GM19372 (cell line): ENCODE measurements around the gene RAD52.

Experiments used
- ATAC-seq: cut with Tn5 transposase; IDR thresholded peaks from one replicate; pipeline ENCODE4 v1.9.1; 2021; ENCODE audit warnings: mild to moderate bottlenecking, low read depth, moderate library complexity; ENCODE audit not compliant: unreplicated experiment

The RAD52 gene

GRCh38 chr12:880656-881055 lies 68.8 kb downstream of the RAD52 start:
- no peak for ATAC-seq

GRCh38 chr12:879641-880040 lies 69.9 kb downstream of the RAD52 start:
- no peak for ATAC-seq

GRCh38 chr12:873954-874353 lies 75.5 kb downstream of the RAD52 start:
- ATAC-seq, result no peak

GRCh38 chr12:870378-870777 lies 79.1 kb downstream of the RAD52 start:
- no peak for ATAC-seq

- no peak for ATAC-seq
These were observed 80.8 kb downstream of the RAD52 start for GRCh38 chr12:868722-869121.

GRCh38 chr12:867905-868304 lies 81.6 kb downstream of the RAD52 start:
- ATAC-seq, result no peak

- ATAC-seq, result no peak
These were observed 83.9 kb downstream of the RAD52 start for GRCh38 chr12:865614-866013.

- no peak for ATAC-seq
These were observed 86.2 kb downstream of the RAD52 start for GRCh38 chr12:863285-863684.

- ATAC-seq, result no peak
These were observed 87.1 kb downstream of the RAD52 start for GRCh38 chr12:862303-862911.
